Stimulated activated CD4-positive, alpha-beta T cell treated with anti-CD3 and anti-CD28 coated beads, TNF-alpha, amount 100 ng/mL, for 48 hours (primary cell): ENCODE data around the gene ZNF431.
A peak's percentile ranks its signal among the peaks of the same experiment; 100 is the strongest.
"Not testable (repeated sequence)": the region's sequence is repeated elsewhere in the genome, so short reads cannot be mapped to it uniquely, and the experiment has no call there.

Experiments
- DNase-seq, 3 donors: peaks; one replicate each; pipeline ENCODE4 v3.0.0-alpha.2; 2020; ENCODE audit warnings: low read depth in 3 of 3

Gene ZNF431

GRCh38 chr19:21143854-21144253 lies 2.0 kb downstream of the ZNF431 start:
- DNase-seq, result no peak

DNA sequence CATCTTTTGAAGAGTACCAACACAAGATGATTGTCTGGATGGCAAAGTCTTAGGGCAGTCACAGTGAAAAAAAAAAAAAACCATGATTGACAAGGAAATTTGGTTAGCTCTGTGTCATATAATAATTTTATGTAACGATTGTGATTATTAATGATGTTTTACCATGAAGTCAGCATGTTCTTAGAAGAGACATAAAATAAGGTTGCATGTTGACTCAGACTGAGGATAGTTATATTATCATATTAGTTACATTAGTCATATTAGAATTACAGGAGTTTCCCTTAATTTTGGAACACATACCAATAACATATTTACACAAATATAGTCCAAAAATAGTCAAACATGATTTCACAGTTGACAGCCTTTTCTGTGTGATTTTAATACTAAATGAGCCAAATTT lies 5.7 kb downstream of the ZNF431 start:
- DNase-seq, result no peak

- no peak for DNase-seq
Observed at GRCh38 chr19:21148681-21149080, 6.8 kb downstream of the ZNF431 start.

GRCh38 chr19:21149877-21150276 lies 8.0 kb downstream of the ZNF431 start:
- no peak for DNase-seq

DNA sequence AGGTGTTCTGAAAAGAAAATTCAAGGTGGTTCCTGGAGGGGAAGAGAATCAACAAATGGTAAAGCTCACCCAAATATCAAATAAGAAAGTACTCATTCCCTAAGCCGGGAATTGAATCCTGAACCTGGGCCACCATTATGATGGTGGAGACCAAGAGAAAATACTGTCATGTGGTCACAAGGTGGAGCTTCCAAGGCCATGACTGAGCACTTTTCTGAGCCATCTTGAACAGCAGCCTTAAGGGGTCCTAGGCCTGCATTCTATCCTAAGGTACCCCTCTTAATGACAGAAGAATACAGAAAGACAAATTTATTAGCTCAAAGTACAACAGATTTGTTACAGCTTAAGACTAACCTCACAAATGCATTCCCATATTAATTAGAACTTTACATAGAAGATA lies 9.6 kb downstream of the ZNF431 start:
- DNase-seq, result no peak

DNA sequence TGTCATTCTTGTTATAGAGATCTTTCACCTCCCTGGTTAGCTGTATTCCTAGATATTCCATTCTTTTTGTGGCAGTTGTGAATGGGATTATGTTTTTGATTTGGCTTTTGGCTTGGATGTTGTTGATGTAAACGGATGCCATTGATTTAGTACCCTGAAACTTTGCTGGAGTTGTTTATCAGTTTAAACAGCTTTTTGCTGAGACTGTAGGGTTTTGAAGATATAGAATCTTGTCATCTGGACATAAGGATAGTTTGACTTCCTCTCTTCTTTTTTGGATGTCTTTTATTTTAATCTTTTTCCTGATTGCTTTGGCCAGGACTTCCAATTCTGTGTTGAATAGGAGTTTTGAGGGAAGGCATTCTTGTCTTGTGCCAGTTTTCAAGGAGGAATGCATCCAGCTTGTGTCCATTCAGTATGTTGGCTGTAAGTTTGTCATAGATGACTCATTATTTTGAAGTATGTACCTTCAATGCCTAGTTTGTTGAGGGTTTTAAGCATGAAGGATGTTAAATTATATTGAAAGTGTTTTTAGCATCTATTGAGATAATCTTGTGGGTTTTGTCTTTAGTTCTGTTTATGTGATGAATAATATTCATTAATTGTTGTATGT lies 16.8 kb downstream of the ZNF431 start:
- no peak for DNase-seq

DNA sequence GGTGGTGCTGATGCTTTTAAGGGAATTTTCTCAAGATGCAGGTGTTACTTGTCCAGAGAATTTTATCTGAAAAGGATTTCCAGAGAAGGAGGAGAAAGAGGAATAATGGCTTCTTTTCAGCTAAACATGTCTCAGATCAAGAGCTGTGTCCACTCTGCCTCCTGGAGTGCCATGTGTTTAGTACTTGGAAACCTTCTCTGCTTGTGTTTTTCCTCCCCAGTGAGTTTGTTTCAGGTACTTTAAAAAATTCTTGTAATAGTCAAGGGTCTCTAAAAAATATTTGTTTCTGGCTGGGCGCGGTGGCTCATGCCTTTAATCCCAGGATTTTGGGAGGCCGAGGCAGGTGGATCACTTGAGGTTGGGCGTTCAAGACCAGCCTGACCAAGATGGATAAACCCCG lies 22.7 kb downstream of the ZNF431 start:
- no peak for DNase-seq

GRCh38 chr19:21166436-21166835 lies 24.6 kb downstream of the ZNF431 start:
- DNase-seq, result no peak

- no peak for DNase-seq
Observed at GRCh38 chr19:21197590-21198295, 55.9 kb downstream of the ZNF431 start.

DNA sequence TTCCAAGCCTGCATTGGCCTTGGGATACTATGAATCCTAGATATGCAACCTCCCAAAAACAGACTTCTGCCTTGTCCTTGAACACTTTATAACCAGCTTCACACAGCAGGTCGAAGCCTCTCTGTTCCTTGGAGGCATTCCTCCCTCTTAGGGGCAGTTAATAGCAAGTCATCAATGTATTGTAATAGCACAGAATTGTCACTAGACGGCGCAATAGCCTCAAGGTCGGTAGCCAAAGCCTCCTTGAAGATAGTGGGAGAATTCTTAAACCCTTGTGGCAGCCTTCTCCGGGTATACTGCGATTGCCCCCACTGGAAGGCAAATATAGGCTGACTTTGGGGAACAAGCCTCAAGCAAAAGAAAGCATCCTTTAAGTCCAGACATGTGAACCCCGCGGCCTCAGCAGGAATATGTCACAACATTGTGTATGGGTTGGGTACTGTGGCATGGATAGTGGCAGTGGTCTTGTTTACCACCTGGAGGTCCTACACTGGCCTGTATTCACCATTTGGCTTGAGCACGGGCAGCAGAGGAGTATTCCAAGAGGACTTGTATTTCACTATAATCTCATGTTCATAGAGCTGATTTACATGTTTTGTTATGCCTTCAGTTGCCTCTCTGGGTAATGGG lies 61.1 kb downstream of the ZNF431 start:
- peak in 1 of 3 donors; percentile 3 for DNase-seq

DNA sequence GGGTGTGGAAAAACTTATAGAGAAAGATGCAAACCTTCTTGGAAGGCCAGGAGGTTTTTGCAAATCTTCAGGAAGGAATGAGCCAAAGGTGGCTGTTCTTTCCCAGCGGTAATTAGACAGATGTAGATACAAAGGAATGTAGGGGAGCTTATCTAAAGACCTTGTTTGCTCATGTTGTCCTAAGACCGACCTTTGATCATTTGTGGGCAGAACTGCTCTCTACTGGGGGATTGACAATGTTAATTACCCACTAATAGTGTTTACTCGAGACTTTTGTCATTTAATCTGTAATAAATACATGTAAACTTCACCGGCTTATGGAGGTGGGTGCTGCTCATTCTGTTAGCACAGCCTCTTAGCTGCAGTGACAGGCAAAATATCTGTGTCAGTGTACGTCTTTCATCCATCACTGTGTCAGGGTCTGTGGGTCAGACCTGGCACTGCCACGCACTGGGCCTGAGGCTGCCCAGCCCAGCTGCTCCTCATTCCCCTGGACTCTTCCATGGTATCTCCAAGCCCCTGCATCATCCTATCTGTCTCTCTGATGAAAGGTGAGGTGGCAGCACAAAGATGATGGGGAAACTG lies 68.3 kb downstream of the ZNF431 start:
- DNase-seq, result no peak

GRCh38 chr19:21221693-21222092 lies 79.9 kb downstream of the ZNF431 start:
- DNase-seq, result no peak

DNA sequence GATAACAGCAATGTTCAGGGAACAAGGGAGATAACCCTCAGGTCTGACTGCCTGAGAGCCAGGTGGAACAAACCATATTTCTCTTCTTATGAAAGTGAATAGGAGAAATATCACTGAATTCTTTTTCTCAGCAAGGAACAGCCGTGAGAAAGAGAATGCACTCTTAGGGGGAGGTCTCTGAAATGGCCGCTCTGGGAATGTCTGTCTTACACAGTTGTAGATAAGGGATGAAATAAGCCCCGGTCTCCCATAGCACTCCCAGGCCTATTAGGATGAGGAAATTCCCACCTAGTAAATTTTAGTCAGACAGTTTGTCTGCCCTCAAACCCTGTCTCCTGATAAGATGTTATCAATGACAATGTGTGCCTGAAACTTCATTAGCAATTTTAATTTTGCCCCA lies 88.1 kb downstream of the ZNF431 start:
- not testable (repeated sequence) for DNase-seq

DNA sequence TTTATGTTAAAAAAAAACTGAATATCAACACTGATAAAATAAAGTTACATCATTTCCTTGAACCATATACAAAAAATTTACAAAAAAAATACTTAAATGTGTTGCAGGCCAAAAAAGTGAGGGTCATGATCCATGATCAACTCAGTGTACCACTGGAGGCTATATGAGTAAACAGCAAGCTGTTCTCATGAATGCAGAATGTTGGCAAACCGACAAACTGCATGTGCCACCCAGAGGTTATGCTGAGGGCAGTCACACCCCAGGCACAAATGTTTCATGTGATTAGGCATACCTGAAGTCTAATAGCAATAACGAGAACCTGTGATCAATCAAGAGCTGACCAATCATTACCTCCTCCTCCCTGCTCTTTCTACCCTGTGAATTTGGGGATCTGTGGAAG lies 91.9 kb downstream of the ZNF431 start:
- DNase-seq, result no peak

DNA sequence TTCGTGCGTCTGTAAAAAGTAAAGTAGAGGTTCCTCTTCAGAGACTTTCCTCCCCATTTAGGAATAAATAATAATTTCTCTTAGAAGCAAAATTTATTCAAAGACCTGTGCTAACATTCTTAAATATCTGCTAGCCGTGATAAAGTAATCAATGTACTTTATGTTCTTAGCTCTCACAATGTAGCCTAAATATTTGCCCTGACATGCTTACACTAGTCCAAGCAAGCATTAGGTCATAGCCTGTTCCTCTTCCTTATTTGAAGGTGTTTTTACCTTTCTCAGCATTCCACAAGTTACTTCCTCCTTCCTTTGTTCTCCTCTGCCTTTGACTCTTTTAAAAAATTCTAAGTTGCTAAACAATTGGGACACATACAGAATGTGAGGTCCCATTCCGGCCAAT lies 94.9 kb downstream of the ZNF431 start:
- not testable (repeated sequence) for DNase-seq

DNA sequence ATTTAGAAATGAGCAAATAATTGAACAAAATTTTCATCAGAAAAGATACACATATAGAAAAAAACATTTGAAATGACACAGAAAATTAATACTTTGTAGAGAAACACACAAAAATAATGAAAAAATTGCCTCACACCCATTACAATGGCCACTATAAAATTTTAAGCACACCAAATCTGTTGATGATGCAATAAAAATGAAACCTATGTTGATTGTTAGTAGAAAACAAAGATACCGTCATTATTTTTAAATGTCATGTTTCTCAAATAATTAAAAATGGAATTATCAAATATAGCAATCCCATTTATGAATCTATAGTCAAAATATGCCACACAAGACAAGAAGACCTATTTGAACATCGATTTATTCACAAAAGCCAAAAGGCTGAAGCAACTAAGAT lies 96.8 kb downstream of the ZNF431 start:
- DNase-seq, result no peak
